Smooth muscle cell (in vitro differentiated cells): ENCODE measurements around the gene KCNIP1. TPM values are rescaled to one million over a fixed set of nuclear protein-coding genes. Genes with fewer than 3 reads are reported as not detected.

Experiments
- DNase-seq: peaks from one replicate; lab custom pipeline; 2025; ENCODE audit not compliant: unreplicated experiment; lab: John Stamatoyannopoulos, UW
- H2AFZ ChIP-seq: fragments of 200-600 bp; sonication (generic); 2 replicates; pipeline ENCODE4 v1.6.0; 2016; ENCODE audit warnings: antibody characterized with exemption, low read depth, mild to moderate bottlenecking
- H3F3A ChIP-seq: fragments of 200-600 bp; sonication (generic); 2 replicates; pipeline ENCODE4 v1.6.0; 2017; ENCODE audit warnings: antibody characterized with exemption, low read depth
- H3K27ac ChIP-seq: fragments of 200-600 bp; sonication (generic); 2 replicates; pipeline ENCODE4 v1.5.1; 2016; ENCODE audit warnings: low read depth, mild to moderate bottlenecking
- H3K27me3 ChIP-seq: fragments of 200-600 bp; sonication (generic); 2 replicates; pipeline ENCODE4 v1.6.1; 2016; ENCODE audit warnings: low read depth, mild to moderate bottlenecking
- H3K36me3 ChIP-seq: fragments of 200-600 bp; sonication (generic); 2 replicates; pipeline ENCODE4 v1.5.1; 2016; ENCODE audit warnings: low read depth
- H3K4me1 ChIP-seq: fragments of 200-600 bp; sonication (generic); 2 replicates; pipeline ENCODE4 v1.5.1; 2016; ENCODE audit warnings: low read depth
- H3K4me2 ChIP-seq: fragments of 200-600 bp; sonication (generic); 2 replicates; pipeline ENCODE4 v1.6.0; 2016; ENCODE audit warnings: mild to moderate bottlenecking
- H3K4me3 ChIP-seq: fragments of 200-600 bp; sonication (generic); 2 replicates; pipeline ENCODE4 v1.5.1; 2016; ENCODE audit warnings: mild to moderate bottlenecking
- H3K79me2 ChIP-seq: fragments of 200-600 bp; sonication (generic); 2 replicates; pipeline ENCODE4 v1.6.0; 2016; ENCODE audit warnings: low read depth, mild to moderate bottlenecking
- H3K9ac ChIP-seq: fragments of 200-600 bp; sonication (generic); 2 replicates; pipeline ENCODE4 v1.6.0; 2016; ENCODE audit warnings: low read depth
- H3K9me3 ChIP-seq: fragments of 200-600 bp; sonication (generic); replicated peaks from 2 replicates; pipeline ENCODE4 v1.5.1; 2016; ENCODE audit warnings: low read depth
- H4K20me1 ChIP-seq: fragments of 200-600 bp; sonication (generic); 2 replicates; pipeline ENCODE4 v1.6.0; 2016; ENCODE audit warnings: low read depth
- CTCF ChIP-seq: fragments of 200-600 bp; sonication (generic); IDR thresholded peaks from 2 replicates; pipeline ENCODE4 v1.5.1; 2017; ENCODE audit warnings: borderline replicate concordance, mild to moderate bottlenecking, antibody characterized with exemption; ENCODE audit not compliant: insufficient read depth, poor library complexity, severe bottlenecking
- WGBS: methylation state at CpG from one replicate; pipeline ENCODE4 v1.1.7; 2016; ENCODE audit warnings: low lambda C conversion rate; 5-methylcytosine and 5-hydroxymethylcytosine counted together
- polyA plus RNA-seq: library from polyadenylated mRNA; unstranded; fragments of >200 nt; fragmentation: Nextera tagmentation; extraction: Ambion mirVana; gene quantifications from 2 replicates; pipeline ENCODE4 v1.2.1, GENCODE V29; 2016
- total RNA-seq: library from RNA; depleted of rRNA; stranded (reverse); fragments of >200 nt; gene quantifications from 2 replicates; pipeline ENCODE4 v1.2.3, GENCODE V29; 2014

KCNIP1 gene
- total and polyA plus RNA-seq, 2 experiments from 2014 or later: 0.50 TPM; not detected in 1

GRCh38 chr5:170573660-170574059, 69.8 kb downstream of the KCNIP1 start:
- Histone ChIP-seq H3K4me2 (no peak overlapping the region), H3K4me3 (no peak overlapping the region), H2AFZ (no peak overlapping the region), H3F3A (peaks cover 4% of the 10 kb centered on the region), H3K36me3 (no peaks in the 10 kb centered on the region), H3K27ac (no peak overlapping the region), H3K79me2 (no peaks in the 10 kb centered on the region), H3K9me3 (no peaks in the 10 kb centered on the region), H3K9ac (no peak overlapping the region), H3K4me1 (peaks cover 8% of the 10 kb centered on the region), H4K20me1 (no peaks in the 10 kb centered on the region), H3K27me3 (no peaks in the 10 kb centered on the region)
- 91% methylated on average over 1 of the region's 1 CpG for WGBS
- no peak for DNase-seq
- TF ChIP-seq CTCF: no peak

- DNase-seq: no peak
- no peaks in the 10 kb centered on the region for H4K20me1 ChIP-seq
- peak overlapping the region; percentile 75 for H3K27ac ChIP-seq
- H3K4me2 ChIP-seq: peak overlapping the region; percentile 16
- no peak for TF ChIP-seq CTCF
- peaks cover 8% of the 10 kb centered on the region for H3K4me1 ChIP-seq
- no peaks in the 10 kb centered on the region for H3K36me3 ChIP-seq
- no peak overlapping the region for H2AFZ ChIP-seq
- H3K4me3 ChIP-seq: no peak overlapping the region
- 71% methylated on average over 11 of the region's 11 CpGs for WGBS
- peak overlapping the region; percentile 68 for H3K9ac ChIP-seq
- H3F3A ChIP-seq: peaks cover 4% of the 10 kb centered on the region
- no peaks in the 10 kb centered on the region for H3K27me3 ChIP-seq
- no peaks in the 10 kb centered on the region for H3K9me3 ChIP-seq
- no peaks in the 10 kb centered on the region for H3K79me2 ChIP-seq
These were observed 73.0 kb downstream of the KCNIP1 start for GRCh38 chr5:170576602-170577535.

- WGBS: 30% methylated on average over 3 of the region's 3 CpGs
- H3K9me3 ChIP-seq: no peaks in the 10 kb centered on the region
- no peaks in the 10 kb centered on the region for H3K27me3 ChIP-seq
- H3K4me3 ChIP-seq: no peak overlapping the region
- TF ChIP-seq CTCF: no peak
- no peak overlapping the region for H2AFZ ChIP-seq
- H3F3A ChIP-seq: no peaks in the 10 kb centered on the region
- H3K9ac ChIP-seq: no peak overlapping the region
- no peak for DNase-seq
- no peak overlapping the region for H3K27ac ChIP-seq
- no peaks in the 10 kb centered on the region for H4K20me1 ChIP-seq
- no peaks in the 10 kb centered on the region for H3K79me2 ChIP-seq
- H3K4me1 ChIP-seq: peaks cover 4% of the 10 kb centered on the region
- no peaks in the 10 kb centered on the region for H3K36me3 ChIP-seq
- H3K4me2 ChIP-seq: no peak overlapping the region
These were observed 75.8 kb downstream of the KCNIP1 start for GRCh38 chr5:170579601-170580000.
